A673 (cell line): Measurements from ENCODE around the gene ALKAL2. TPM values are rescaled to one million over a fixed set of nuclear protein-coding genes. Genes with fewer than 3 reads are reported as not detected.

ENCODE experiments used
- BruUV-seq: library from RNA; stranded (reverse); fragments of 400-500 nt; replicated peaks from 2 replicates; lab custom pipeline; 2021; lab: Mats Ljungman, UMichigan
- CTCF ChIA-PET: fragments of 300-600 bp; sonication (Branson Sonifier 250); formaldehyde crosslinking; loops from one replicate; lab custom pipeline; 2022; ENCODE audit warnings: antibody characterized with exemption; lab: Charles Lee
- POLR2A ChIA-PET: fragments of 300-600 bp; sonication (Branson Sonifier 250); formaldehyde crosslinking; loops from one replicate; lab custom pipeline; 2022; ENCODE audit warnings: antibody characterized with exemption; ENCODE audit not compliant: low non-redundant PET; lab: Charles Lee
- DNase-seq: peaks from one replicate; pipeline ENCODE4 v3.0.0-alpha.2; 2015; ENCODE audit warnings: low spot score
- H3K27ac ChIP-seq: fragments of 200-600 bp; sonication (generic); 2 replicates; pipeline ENCODE4 v1.5.1; 2016; ENCODE audit warnings: mixed run types, low read depth, mild to moderate bottlenecking, mixed read lengths, antibody characterized with exemption, low read length; ENCODE audit not compliant: poor library complexity, severe bottlenecking
- H3K27me3 ChIP-seq: fragments of 200-600 bp; sonication (generic); replicated peaks from 2 replicates; pipeline ENCODE4 v1.6.1; 2017; ENCODE audit warnings: mixed run types, low read depth, mild to moderate bottlenecking, mixed read lengths, antibody characterized with exemption, low read length; ENCODE audit not compliant: insufficient read depth, poor library complexity
- H3K36me3 ChIP-seq: fragments of 200-600 bp; sonication (generic); 2 replicates; pipeline ENCODE4 v1.6.1; 2016; ENCODE audit warnings: mixed run types, mild to moderate bottlenecking, mixed read lengths, antibody characterized with exemption, low read length; ENCODE audit not compliant: insufficient read depth, poor library complexity, severe bottlenecking
- H3K4me1 ChIP-seq: fragments of 200-600 bp; sonication (generic); 2 replicates; pipeline ENCODE4 v1.6.1; 2017; ENCODE audit warnings: mixed run types, mild to moderate bottlenecking, mixed read lengths, antibody characterized with exemption, low read length; ENCODE audit not compliant: insufficient read depth, poor library complexity, severe bottlenecking
- H3K4me3 ChIP-seq: fragments of 200-600 bp; sonication (generic); 2 replicates; pipeline ENCODE4 v1.5.1; 2016; ENCODE audit warnings: low read depth, mixed run types, mild to moderate bottlenecking, mixed read lengths, low read length; ENCODE audit not compliant: poor library complexity, severe bottlenecking
- H3K9me3 ChIP-seq: fragments of 200-600 bp; sonication (generic); 2 replicates; pipeline ENCODE4 v1.6.1; 2016; ENCODE audit warnings: mixed run types, low read depth, mild to moderate bottlenecking, mixed read lengths, antibody characterized with exemption, low read length; ENCODE audit not compliant: poor library complexity, severe bottlenecking
- CTCF ChIP-seq: fragments of 300-800, 200-600 bp; sonication (generic); conservative IDR thresholded peaks from 2 replicates; pipeline ENCODE4 v1.5.1; 2017; ENCODE audit warnings: low read depth, mild to moderate bottlenecking, antibody characterized with exemption, low read length, moderate library complexity, mixed read lengths
- EZH2 ChIP-seq: fragments of 200-600 bp; sonication (generic); IDR thresholded peaks from 2 replicates; pipeline ENCODE4 v1.6.1; 2017; ENCODE audit warnings: borderline replicate concordance, low read depth, mild to moderate bottlenecking, mixed read lengths, antibody characterized with exemption, low read length; ENCODE audit not compliant: poor library complexity, severe bottlenecking
- intact Hi-C: fragments of 100-400 bp; cut with micrococcal nuclease; formaldehyde crosslinking; loops from one replicate; pipeline ENCODE4 v1.10.0; 2022; ENCODE audit not compliant: unreplicated experiment
- total RNA-seq: library from RNA; stranded (reverse); gene quantifications from 2 replicates; pipeline ENCODE4 v1.2.3, GENCODE V29; 2021

ALKAL2 gene
- total RNA-seq, 1 experiment from 2014 or later, result not detected

GRCh38 chr2:237878-238277 is 50.0 kb downstream of the ALKAL2 start:
- no peaks in the 10 kb centered on the region for H3K4me1 ChIP-seq
- H3K27ac ChIP-seq, result no peak overlapping the region
- ChIA-PET CTCF (no interaction called here), POLR2A (no interaction called here)
- no peaks in the 10 kb centered on the region for H3K27me3 ChIP-seq
- intact Hi-C loops, result no loop called here
- TF ChIP-seq CTCF (no peak), EZH2 (no peak)
- DNase-seq, result no peak
- no peak overlapping the region for H3K4me3 ChIP-seq
- BruUV-seq, result no TSS peak
- H3K9me3 ChIP-seq, result no peaks in the 10 kb centered on the region
- H3K36me3 ChIP-seq, result peaks cover 4% of the 10 kb centered on the region

- intact Hi-C loops, result no loop called here
- DNase-seq, result no peak
- POLR2A ChIA-PET, result no interaction called here
- no peak overlapping the region for H3K27ac ChIP-seq
- no peak for TF ChIP-seq CTCF
- no peak for TF ChIP-seq EZH2
- no peaks in the 10 kb centered on the region for H3K4me1 ChIP-seq
- BruUV-seq, result no TSS peak
- H3K9me3 ChIP-seq, result no peaks in the 10 kb centered on the region
- peaks cover 4% of the 10 kb centered on the region for H3K36me3 ChIP-seq
- H3K27me3 ChIP-seq, result no peaks in the 10 kb centered on the region
- CTCF ChIA-PET, result no interaction called here
- H3K4me3 ChIP-seq, result no peak overlapping the region
Measured at GRCh38 chr2:236993-237539, 50.8 kb downstream of the ALKAL2 start.

- Histone ChIP-seq H3K9me3 (no peaks in the 10 kb centered on the region), H3K36me3 (peaks cover 4% of the 10 kb centered on the region), H3K4me1 (no peaks in the 10 kb centered on the region), H3K27me3 (no peaks in the 10 kb centered on the region), H3K4me3 (no peak overlapping the region), H3K27ac (no peak overlapping the region)
- intact Hi-C loops, result no loop called here
- POLR2A ChIA-PET, result no interaction called here
- no peak for DNase-seq
- TF ChIP-seq EZH2, result no peak
- no peak for TF ChIP-seq CTCF
- CTCF ChIA-PET, result no interaction called here
- BruUV-seq, result no TSS peak
Measured at GRCh38 chr2:234421-234820, 53.5 kb downstream of the ALKAL2 start.
